ENCODE measurements around the gene SLC30A2. TPM values are rescaled to one million over a fixed set of nuclear protein-coding genes. Genes with fewer than 3 reads are reported as not detected.

SLC30A2 gene
- total RNA-seq, 3 donors from 2014 or later, result 0.12 to 0.14 (median 0.13) TPM

DNA sequence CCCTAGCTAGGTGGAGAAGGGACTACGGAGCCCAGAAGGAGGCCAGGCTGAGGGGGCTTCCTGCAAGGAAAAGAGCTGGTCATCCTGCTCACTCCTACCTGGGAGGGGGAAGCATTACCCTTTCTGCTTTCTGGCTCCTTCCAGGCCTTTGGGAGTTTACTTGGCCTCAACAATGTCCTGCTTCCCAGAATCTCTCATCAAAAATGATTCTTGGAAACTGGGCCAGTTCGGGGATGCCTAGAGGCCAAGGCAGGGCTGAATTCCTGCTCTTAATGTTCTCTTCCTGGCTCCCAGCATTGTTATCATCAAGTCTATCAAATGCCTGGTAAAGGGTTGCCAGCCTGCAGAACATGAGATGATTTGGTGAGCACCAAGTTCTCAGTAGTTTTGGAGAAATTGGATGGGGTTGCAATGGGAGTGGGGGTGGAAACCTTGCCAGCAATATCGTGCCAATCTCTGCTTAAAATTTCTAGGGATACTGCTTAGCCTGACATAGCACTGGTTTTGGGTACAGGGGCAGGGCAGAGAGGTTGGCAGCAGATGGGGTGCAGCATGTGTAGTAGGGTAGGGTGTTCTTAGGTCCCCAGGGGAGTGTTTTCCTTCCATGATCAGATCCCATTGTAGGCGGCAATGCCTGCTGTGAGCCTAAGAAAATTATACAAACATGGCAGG is 40.3 kb downstream of the SLC30A2 start:
- Histone ChIP-seq H3K4me3 (no peak overlapping the region), H3K9me3 (no peaks in the 10 kb centered on the region), H3K4me1 (ENCODE audit: low read depth) (no peaks in the 10 kb centered on the region), H3K36me3 (ENCODE audit: low read depth) (no peaks in the 10 kb centered on the region)
- intact Hi-C loops (cut with DNase I, micrococcal nuclease), result no loop called here
- ATAC-seq (no peak), DNase-seq (no peak)
- TF ChIP-seq, protein P1, sequence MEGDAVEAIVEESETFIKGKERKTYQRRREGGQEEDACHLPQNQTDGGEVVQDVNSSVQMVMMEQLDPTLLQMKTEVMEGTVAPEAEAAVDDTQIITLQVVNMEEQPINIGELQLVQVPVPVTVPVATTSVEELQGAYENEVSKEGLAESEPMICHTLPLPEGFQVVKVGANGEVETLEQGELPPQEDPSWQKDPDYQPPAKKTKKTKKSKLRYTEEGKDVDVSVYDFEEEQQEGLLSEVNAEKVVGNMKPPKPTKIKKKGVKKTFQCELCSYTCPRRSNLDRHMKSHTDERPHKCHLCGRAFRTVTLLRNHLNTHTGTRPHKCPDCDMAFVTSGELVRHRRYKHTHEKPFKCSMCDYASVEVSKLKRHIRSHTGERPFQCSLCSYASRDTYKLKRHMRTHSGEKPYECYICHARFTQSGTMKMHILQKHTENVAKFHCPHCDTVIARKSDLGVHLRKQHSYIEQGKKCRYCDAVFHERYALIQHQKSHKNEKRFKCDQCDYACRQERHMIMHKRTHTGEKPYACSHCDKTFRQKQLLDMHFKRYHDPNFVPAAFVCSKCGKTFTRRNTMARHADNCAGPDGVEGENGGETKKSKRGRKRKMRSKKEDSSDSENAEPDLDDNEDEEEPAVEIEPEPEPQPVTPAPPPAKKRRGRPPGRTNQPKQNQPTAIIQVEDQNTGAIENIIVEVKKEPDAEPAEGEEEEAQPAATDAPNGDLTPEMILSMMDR (IDR thresholded peaks at IDR 0.05), result no peak

DNA sequence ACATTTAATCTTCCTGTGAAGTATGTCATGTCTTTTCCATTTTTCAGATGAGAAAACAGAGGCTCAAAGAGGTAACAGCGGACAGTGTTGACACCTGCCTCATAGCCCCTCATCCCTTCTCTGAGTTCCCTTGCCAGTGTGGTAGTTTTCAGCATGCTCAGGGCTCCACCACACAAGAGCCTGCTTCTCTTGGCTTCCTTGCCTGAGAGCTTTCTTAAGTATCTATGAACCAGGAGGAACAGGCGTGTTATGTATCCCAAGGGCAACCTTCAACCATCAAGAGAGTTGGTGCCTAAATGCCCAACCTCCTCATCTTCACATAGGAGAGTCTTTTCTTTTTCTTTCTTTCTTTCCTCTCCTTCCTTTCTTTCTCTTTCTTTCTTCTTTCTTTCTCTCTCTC is 42.2 kb downstream of the SLC30A2 start:
- H3K4me1 ChIP-seq (ENCODE audit: low read depth), result no peaks in the 10 kb centered on the region
- no peak overlapping the region for H3K4me3 ChIP-seq
- intact Hi-C loops (cut with DNase I, micrococcal nuclease), result no loop called here
- no peaks in the 10 kb centered on the region for H3K9me3 ChIP-seq
- DNase-seq (no peak), ATAC-seq (no peak)
- H3K36me3 ChIP-seq (ENCODE audit: low read depth), result no peaks in the 10 kb centered on the region
- TF ChIP-seq, protein P1 (IDR thresholded peaks at IDR 0.05), result no peak

DNA sequence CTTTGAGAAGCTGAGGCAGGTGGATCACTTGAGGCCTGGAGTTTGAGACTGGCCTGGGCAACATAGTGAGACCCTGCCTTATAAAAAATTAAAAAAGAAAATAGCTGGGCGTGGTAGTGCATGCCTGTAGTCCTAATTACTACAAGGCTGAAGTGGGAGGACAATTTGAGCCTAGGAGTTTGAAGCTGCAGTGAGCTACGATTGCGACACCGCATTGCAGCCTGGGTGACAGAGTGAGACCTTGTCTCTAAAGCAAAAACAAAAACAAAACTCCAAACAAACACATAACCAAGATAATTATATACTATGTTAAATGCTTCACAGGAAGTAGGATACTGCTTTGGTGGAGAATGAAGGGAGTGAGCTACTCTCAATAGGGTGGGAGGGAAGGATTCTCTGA is 42.7 kb downstream of the SLC30A2 start:
- no peak overlapping the region for H3K4me3 ChIP-seq
- ATAC-seq (no peak), DNase-seq (no peak)
- intact Hi-C loops (cut with DNase I, micrococcal nuclease), result no loop called here
- H3K9me3 ChIP-seq, result no peaks in the 10 kb centered on the region
- TF ChIP-seq, protein P1 (IDR thresholded peaks at IDR 0.05), result no peak
- no peaks in the 10 kb centered on the region for H3K36me3 ChIP-seq (ENCODE audit: low read depth)
- no peaks in the 10 kb centered on the region for H3K4me1 ChIP-seq (ENCODE audit: low read depth)

DNA sequence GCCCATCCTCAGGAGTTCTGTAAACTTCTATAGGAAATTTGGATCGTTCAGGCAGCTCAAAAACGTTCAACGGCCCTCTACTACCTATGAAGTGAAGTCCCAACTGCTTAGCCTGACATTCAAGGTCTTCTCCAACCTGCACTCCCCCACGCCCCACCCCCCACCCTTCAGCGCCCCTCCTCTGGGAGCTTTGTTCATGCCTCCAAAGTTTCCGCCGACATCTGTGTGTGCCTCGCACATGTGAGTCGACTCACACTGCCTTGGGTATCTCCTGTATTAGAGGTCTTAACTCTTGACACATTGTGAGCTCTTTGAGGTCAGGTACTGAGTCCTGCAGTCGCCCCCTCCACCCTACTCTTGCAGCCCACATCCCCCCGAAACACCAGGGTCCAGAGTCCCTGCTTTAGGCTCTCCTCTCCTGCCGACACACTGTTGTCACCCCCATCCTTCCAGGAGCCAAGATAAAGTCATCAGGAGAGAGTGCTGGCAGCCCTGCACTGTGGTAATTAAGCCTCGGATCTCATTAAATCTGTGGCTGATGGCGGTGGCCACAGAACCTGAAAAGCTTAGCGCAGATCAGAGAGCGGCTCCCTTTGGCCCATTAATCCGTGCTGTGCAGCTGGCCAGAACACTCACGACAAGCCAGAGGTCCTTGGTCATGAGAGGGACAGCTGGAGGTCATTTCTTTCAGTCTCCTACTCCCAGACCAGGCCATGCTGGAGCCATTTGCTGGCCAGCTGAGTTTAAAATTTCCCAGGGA is 46.7 kb downstream of the SLC30A2 start:
- no peak overlapping the region for H3K4me3 ChIP-seq
- DNase-seq (no peak), ATAC-seq (no peak)
- H3K4me1 ChIP-seq (ENCODE audit: low read depth), result peaks cover 8% of the 10 kb centered on the region
- no peaks in the 10 kb centered on the region for H3K36me3 ChIP-seq (ENCODE audit: low read depth)
- TF ChIP-seq, protein P1 (IDR thresholded peaks at IDR 0.05), result no peak
- no peaks in the 10 kb centered on the region for H3K9me3 ChIP-seq
- intact Hi-C loops (cut with DNase I, micrococcal nuclease), result loop anchor here (5.0 kb wide), 1 partner anchor 102 kb away; no protein-coding TSS in a partner anchor

DNA sequence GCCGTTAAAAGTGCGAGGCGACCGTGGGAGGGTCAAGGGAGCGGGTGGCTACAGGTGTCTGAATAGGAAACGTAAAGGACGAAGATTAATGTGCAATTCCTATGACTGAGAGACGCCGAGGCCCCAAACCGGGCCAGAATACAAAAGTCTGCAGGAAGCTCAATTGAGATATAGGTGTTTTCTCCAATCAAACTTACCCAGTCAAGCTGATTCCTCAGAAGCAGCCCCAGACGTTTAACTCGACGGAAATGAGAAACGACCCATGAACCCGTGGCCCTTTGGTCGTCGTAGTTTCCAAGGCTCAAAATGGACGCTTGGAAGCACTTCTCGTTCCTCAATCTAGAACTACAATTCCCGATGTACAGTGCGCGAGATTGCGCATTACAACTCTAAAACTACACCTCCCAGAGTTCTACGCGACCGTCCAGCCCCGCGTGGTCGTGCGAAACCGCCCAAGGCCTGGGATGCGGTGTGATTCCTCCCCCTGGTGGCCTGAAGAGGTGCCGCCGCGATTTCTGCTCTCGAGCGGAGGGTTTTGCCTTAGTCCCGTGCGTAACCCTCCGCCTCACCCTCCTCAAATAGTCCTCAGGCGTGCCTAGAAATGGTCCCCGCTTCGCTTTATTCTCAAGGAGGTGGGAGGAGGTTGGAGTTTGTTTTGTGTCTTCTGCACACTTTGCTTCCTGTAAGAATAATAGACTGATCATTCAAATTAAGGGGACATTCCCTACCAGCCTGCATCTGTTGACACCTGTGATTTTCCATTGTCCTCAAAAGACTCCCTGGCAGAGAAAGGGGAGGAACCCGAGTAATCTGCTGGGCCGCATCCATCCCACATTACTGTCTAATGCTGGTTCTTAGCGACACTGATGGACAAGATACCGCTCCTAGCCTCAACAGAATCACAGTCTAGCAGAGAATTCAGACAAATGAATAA is 47.8 kb downstream of the SLC30A2 start, which contains the start of gene PAFAH2:
PAFAH2 (minus strand) TSS at position 236 of the 934 bp plus-strand sequence. CDS start 7,247 bp downstream, outside the sequence.
- intact Hi-C loops (cut with DNase I, micrococcal nuclease), result loop anchor here (5.0 kb wide), 1 partner anchor 101 kb away; no protein-coding TSS in a partner anchor
- Histone ChIP-seq H3K36me3 (ENCODE audit: low read depth) (no peaks in the 10 kb centered on the region), H3K4me3 (peak within 1 kb of the TSS; percentile 44), H3K4me1 (ENCODE audit: low read depth) (peaks cover 8% of the 10 kb centered on the region), H3K9me3 (no peaks in the 10 kb centered on the region)
- ATAC-seq (peak; percentile 98), DNase-seq (peak; percentile 97 to 98 (median 97))
- TF ChIP-seq, protein P1 (IDR thresholded peaks at IDR 0.05), result peak; percentile 95

Measured in mucosa of descending colon (tissue), 3 donors.